ENCODE results near the gene LEPROT. TPM values are rescaled to one million over a fixed set of nuclear protein-coding genes. Genes with fewer than 3 reads are reported as not detected.
A peak's percentile ranks its signal among the peaks of the same experiment; 100 is the strongest.

LEPROT gene
- total and polyA plus RNA-seq, 4 donors: 23.6 to 43.4 (median 36.3) TPM

DNA sequence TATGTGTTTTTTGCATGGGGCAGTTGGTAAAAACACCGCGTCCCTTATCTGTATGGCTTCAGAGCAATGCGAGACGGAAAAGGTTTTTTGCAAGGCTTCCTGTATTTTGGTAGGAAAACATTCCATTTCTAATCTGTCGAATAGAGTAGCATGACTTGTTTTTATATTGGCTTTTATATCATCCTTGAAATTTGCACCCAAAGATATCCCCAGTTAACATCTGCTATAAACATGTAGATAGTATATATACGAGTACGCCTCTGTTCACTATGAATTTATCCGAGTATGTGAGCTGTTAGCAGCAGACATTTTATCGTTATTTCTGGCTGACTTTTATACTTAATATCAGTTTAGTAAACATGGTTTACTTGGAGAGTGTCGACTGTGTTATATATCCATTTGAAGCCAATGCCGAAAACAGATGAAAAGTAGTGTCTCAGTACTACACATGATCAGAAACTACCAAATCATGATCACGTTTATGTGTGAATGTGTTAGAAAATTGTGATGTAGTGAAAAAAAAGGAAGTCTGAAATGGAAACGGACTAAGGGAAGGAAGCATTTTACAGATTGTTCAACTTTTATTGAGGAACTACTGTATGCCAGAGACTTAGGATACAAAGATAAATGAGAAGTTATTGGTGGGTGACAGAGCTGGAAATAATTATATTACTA is 1.0 kb downstream of the LEPROT start:
- Histone ChIP-seq H3K27ac (ENCODE audit: low read depth in 1 of 2, low read length in 2 of 2) (peak overlapping the region; percentile 86 to 92), H3K36me3 (ENCODE audit: control insufficient read depth in 4 of 4, insufficient read depth in 3 of 4, low read depth in 1 of 4, low read length in 3 of 4) (peaks cover 2 to 13% (median 10%) of the 10 kb centered on the region in 4 donors), H3K9ac (ENCODE audit: low read depth in 1 of 2, low read length in 2 of 2) (peak overlapping the region; percentile 69 to 79), H3K27me3 (ENCODE audit: control insufficient read depth in 4 of 4, insufficient read depth in 4 of 4, low read length in 3 of 4) (no peaks in the 10 kb centered on the region), H3K9me3 (ENCODE audit: control insufficient read depth in 4 of 4, low read length in 3 of 4) (no peaks in the 10 kb centered on the region), H3K4me1 (ENCODE audit: control insufficient read depth in 4 of 4, insufficient read depth in 4 of 4, low read length in 3 of 4) (peaks cover 0 to 19% (median 12%) of the 10 kb centered on the region in 4 donors), H3K4me3 (ENCODE audit: low read depth in 1 of 3, low read length in 3 of 3) (peak overlapping the region; percentile 63 to 87 (median 83))
- 6% methylated on average over 13 of the region's 13 CpGs for WGBS
- DNase-seq (ENCODE audit: low spot score): no peak
- TF ChIP-seq, protein P1, sequence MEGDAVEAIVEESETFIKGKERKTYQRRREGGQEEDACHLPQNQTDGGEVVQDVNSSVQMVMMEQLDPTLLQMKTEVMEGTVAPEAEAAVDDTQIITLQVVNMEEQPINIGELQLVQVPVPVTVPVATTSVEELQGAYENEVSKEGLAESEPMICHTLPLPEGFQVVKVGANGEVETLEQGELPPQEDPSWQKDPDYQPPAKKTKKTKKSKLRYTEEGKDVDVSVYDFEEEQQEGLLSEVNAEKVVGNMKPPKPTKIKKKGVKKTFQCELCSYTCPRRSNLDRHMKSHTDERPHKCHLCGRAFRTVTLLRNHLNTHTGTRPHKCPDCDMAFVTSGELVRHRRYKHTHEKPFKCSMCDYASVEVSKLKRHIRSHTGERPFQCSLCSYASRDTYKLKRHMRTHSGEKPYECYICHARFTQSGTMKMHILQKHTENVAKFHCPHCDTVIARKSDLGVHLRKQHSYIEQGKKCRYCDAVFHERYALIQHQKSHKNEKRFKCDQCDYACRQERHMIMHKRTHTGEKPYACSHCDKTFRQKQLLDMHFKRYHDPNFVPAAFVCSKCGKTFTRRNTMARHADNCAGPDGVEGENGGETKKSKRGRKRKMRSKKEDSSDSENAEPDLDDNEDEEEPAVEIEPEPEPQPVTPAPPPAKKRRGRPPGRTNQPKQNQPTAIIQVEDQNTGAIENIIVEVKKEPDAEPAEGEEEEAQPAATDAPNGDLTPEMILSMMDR (IDR thresholded peaks at IDR 0.05; ENCODE audit: low read depth, low read length, missing input control): no peak
- TF ChIP-seq NR2F2 (IDR thresholded peaks at IDR 0.05): peak; percentile 4

DNA sequence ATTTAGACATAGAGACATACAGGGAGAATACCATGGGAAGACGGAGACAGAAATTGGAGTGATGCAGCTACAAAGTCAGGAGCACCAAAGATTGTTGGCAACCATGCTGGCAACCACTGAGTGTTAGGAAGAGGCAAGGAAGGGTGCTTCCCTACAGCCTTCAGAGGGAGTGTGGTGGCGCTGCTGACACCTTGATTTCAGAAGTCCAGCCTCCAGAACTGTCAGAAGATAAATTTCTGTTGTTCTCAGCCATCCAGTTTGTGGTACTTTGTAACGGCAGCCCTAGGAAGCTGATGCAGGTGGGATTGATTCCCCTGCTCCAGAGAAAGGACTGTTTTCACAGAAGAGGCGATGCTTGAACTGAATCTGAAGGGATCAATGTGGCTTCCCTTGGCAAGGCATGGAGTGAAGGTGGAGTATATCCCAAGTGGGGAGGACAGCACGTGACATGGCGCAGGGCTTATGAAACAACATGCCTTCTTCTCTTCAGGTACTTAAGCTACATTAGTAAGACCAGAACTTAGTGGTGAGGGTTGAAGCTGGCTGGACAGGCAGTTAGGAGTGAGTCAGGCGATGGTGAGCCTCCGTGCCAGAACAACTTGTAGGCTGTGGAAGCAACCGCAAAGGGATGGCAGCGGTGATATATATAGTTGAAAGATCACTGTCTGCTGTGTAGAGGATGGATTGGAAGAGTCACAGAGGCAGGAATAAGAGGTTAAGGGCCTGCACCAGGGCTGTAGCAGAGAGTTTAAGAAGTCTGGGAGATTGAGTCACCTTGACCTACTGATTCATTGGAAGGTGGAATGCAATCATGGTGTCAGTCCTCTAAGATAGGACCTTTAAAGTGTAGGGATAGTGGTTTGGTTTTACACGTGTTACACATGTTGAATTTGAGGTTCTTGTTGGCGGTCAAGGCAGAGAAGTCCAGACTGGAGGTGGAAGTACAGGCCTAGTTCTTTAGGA is 2.1 kb downstream of the LEPROT start:
- H3K9ac ChIP-seq (ENCODE audit: low read depth in 1 of 2, low read length in 2 of 2): no peak overlapping the region
- peak overlapping the region in 2 of 3 donors; percentile 63 to 83 for H3K4me3 ChIP-seq (ENCODE audit: low read depth in 1 of 3, low read length in 3 of 3)
- peaks cover 2 to 13% (median 11%) of the 10 kb centered on the region in 4 donors for H3K36me3 ChIP-seq (ENCODE audit: control insufficient read depth in 4 of 4, insufficient read depth in 3 of 4, low read depth in 1 of 4, low read length in 3 of 4)
- peak overlapping the region in 1 of 2 donors; percentile 13 for H3K27ac ChIP-seq (ENCODE audit: low read depth in 1 of 2, low read length in 2 of 2)
- TF ChIP-seq HNF4G (IDR thresholded peaks at IDR 0.05): no peak
- no peak for TF ChIP-seq GABPA (IDR thresholded peaks at IDR 0.05 in 1 of 2, conservative IDR thresholded peaks at IDR 0.05 in 1 of 2)
- TF ChIP-seq NR2F2 (IDR thresholded peaks at IDR 0.05): no peak
- no peak for TF ChIP-seq FOXA1 (IDR thresholded peaks at IDR 0.05)
- TF ChIP-seq HNF4A (conservative IDR thresholded peaks at IDR 0.05): no peak
- TF ChIP-seq EGR1 (IDR thresholded peaks at IDR 0.05; ENCODE audit: low read depth in 2 of 2): no peak
- TF ChIP-seq TAF1 (conservative IDR thresholded peaks at IDR 0.05): no peak
- TF ChIP-seq, protein P2, sequence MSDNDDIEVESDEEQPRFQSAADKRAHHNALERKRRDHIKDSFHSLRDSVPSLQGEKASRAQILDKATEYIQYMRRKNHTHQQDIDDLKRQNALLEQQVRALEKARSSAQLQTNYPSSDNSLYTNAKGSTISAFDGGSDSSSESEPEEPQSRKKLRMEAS (IDR thresholded peaks at IDR 0.05): no peak
- TF ChIP-seq, protein P3, sequence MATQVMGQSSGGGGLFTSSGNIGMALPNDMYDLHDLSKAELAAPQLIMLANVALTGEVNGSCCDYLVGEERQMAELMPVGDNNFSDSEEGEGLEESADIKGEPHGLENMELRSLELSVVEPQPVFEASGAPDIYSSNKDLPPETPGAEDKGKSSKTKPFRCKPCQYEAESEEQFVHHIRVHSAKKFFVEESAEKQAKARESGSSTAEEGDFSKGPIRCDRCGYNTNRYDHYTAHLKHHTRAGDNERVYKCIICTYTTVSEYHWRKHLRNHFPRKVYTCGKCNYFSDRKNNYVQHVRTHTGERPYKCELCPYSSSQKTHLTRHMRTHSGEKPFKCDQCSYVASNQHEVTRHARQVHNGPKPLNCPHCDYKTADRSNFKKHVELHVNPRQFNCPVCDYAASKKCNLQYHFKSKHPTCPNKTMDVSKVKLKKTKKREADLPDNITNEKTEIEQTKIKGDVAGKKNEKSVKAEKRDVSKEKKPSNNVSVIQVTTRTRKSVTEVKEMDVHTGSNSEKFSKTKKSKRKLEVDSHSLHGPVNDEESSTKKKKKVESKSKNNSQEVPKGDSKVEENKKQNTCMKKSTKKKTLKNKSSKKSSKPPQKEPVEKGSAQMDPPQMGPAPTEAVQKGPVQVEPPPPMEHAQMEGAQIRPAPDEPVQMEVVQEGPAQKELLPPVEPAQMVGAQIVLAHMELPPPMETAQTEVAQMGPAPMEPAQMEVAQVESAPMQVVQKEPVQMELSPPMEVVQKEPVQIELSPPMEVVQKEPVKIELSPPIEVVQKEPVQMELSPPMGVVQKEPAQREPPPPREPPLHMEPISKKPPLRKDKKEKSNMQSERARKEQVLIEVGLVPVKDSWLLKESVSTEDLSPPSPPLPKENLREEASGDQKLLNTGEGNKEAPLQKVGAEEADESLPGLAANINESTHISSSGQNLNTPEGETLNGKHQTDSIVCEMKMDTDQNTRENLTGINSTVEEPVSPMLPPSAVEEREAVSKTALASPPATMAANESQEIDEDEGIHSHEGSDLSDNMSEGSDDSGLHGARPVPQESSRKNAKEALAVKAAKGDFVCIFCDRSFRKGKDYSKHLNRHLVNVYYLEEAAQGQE (IDR thresholded peaks at IDR 0.05): no peak
- TF ChIP-seq, protein P4, sequence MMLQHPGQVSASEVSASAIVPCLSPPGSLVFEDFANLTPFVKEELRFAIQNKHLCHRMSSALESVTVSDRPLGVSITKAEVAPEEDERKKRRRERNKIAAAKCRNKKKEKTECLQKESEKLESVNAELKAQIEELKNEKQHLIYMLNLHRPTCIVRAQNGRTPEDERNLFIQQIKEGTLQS (IDR thresholded peaks at IDR 0.05): no peak
- no peak for TF ChIP-seq RXRA (IDR thresholded peaks at IDR 0.05)
- no peak for TF ChIP-seq FOXA2 (IDR thresholded peaks at IDR 0.05)
- no peak for TF ChIP-seq RAD21 (IDR thresholded peaks at IDR 0.05)
- DNase-seq (ENCODE audit: low spot score): no peak
- WGBS: 95% methylated on average over 12 of the region's 12 CpGs
- no peaks in the 10 kb centered on the region for H3K27me3 ChIP-seq (ENCODE audit: control insufficient read depth in 4 of 4, insufficient read depth in 4 of 4, low read length in 3 of 4)
- no peaks in the 10 kb centered on the region for H3K9me3 ChIP-seq (ENCODE audit: control insufficient read depth in 4 of 4, low read length in 3 of 4)
- H3K4me1 ChIP-seq (ENCODE audit: control insufficient read depth in 4 of 4, insufficient read depth in 4 of 4, low read length in 3 of 4): peaks cover 0 to 19% (median 12%) of the 10 kb centered on the region in 4 donors

Measured in liver (tissue), 9 donors.